H1 (cell line): ENCODE results near the gene CUX1. TPM values are rescaled to one million over a fixed set of nuclear protein-coding genes. Genes with fewer than 3 reads are reported as not detected.

Experiments
- BCL11A ChIP-seq, 2 experiments: IDR thresholded peaks; one replicate each; pipeline ENCODE4 v1.6.1; 2011; ENCODE audit warnings: low read depth in 2 of 2, low read length in 2 of 2, mild to moderate bottlenecking in 2 of 2
- CBX5 ChIP-seq: fragments of 300-800, 300-1000 bp; sonication (generic); IDR thresholded peaks from 2 replicates; pipeline ENCODE4 v1.7.1; 2016; ENCODE audit warnings: antibody characterized with exemption, low read length, low read depth
- NRF1 ChIP-seq: IDR thresholded peaks from 2 replicates; pipeline ENCODE4 v1.6.1; 2011; ENCODE audit warnings: mild to moderate bottlenecking, low read depth, low read length, improper control_type of control experiment
- RFX5 ChIP-seq: IDR thresholded peaks from 2 replicates; pipeline ENCODE4 v1.6.1; 2011; ENCODE audit warnings: low read depth, low read length, improper control_type of control experiment, borderline replicate concordance
- SAP30 ChIP-seq: fragments of 300-600 bp; sonication (generic); IDR thresholded peaks from 2 replicates; pipeline ENCODE4 v1.7.1; 2012; ENCODE audit warnings: low read length, moderate library complexity, mild to moderate bottlenecking, inconsistent platforms; ENCODE audit not compliant: insufficient read depth, insufficient replicate concordance
- SIX5 ChIP-seq: IDR thresholded peaks from 2 replicates; pipeline ENCODE4 v1.6.1; 2011; ENCODE audit warnings: mild to moderate bottlenecking, low read depth, low read length
- SP1 ChIP-seq: IDR thresholded peaks from 2 replicates; pipeline ENCODE4 v1.6.1; 2011; ENCODE audit warnings: low read depth, low read length
- polyA plus RNA-seq, 7 experiments: library from polyadenylated mRNA; depleted of rRNA in 3 of 7; stranded (reverse) in 5 of 7; unstranded in 2 of 7; fragments of >200 nt in 5 of 7; fragments of 200-250 nt in 2 of 7; gene quantifications; 1 replicate in 5 of 7; 2 replicates in 1 of 7; 4 replicates in 1 of 7; pipeline versions ENCODE4 v1.2.1 to v1.2.3, GENCODE V29; 2011 to 2013; ENCODE audit warnings: missing spikeins in 2 of 7, mixed read lengths in 2 of 7
- total RNA-seq: library from RNA; stranded (reverse); fragmentation: NEBNext Ultra II Directional; extraction: Animal tissue kit (Norgen Biotek cat#: 25700); gene quantifications from 2 replicates; pipeline ENCODE4 v1.2.1, GENCODE V29; 2021

The CUX1 gene
- total and polyA plus RNA-seq, 2 of the 8 experiments (the other 6 are each of a cell fraction or from before 2014, with no cell fraction given) = 21.6 to 65.9 TPM

DNA sequence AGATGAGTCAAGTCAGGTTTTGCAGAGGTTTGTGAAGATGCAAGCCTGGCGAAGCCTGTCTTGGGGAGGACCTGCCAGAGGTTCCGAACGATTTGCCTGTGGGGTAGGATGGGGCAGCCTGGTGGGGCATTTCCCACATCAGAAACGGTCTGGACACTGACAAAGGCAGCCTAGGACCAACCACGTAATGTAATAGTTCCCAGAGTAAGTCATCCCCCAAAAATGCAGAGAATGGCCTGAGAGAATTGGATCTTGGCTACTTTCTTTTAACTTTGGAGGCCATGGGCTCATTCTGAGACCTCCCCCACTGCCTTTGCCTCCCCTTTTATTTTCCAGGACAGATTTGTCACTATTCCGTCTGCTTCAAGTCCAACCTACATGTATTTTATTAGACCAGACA lies 300.3 kb downstream of the CUX1 start (continued):
- TF ChIP-seq BCL11A (IDR thresholded peaks at IDR 0.05; ENCODE audit: low read depth in 2 of 2, low read length in 2 of 2) (no peak), NRF1 (no peak), SAP30 (no peak), SP1 (no peak), SIX5 (no peak), RFX5 (no peak), CBX5 (no peak)
